Chondrocyte (in vitro differentiated cells): Measurements from ENCODE around the gene PLAC1. TPM values are rescaled to one million over a fixed set of nuclear protein-coding genes. Genes with fewer than 3 reads are reported as not detected.

Experiments used
- DNase-seq: peaks from one replicate; pipeline ENCODE4 v3.0.0; 2021; ENCODE audit warnings: mixed read lengths, low spot score
- H3K27ac Mint-ChIP-seq: one replicate; pipeline ENCODE4 v1.8.0; 2021; ENCODE audit warnings: mild to moderate bottlenecking, moderate library complexity, mixed read lengths; ENCODE audit not compliant: unreplicated experiment
- H3K27me3 Mint-ChIP-seq: 2 replicates; pipeline ENCODE4 v1.8.0; 2021; ENCODE audit warnings: low read depth, mixed read lengths
- H3K36me3 Mint-ChIP-seq: 2 replicates; pipeline ENCODE4 v1.8.0; 2021; ENCODE audit warnings: low read depth, mixed read lengths
- H3K4me1 Mint-ChIP-seq: 2 replicates; pipeline ENCODE4 v1.8.0; 2021; ENCODE audit warnings: low read depth, mild to moderate bottlenecking, mixed read lengths
- H3K4me3 Mint-ChIP-seq: one replicate; pipeline ENCODE4 v1.8.0; 2021; ENCODE audit warnings: mild to moderate bottlenecking, moderate library complexity, mixed read lengths; ENCODE audit not compliant: unreplicated experiment
- H3K9me3 Mint-ChIP-seq: 2 replicates; pipeline ENCODE4 v1.8.0; 2021; ENCODE audit warnings: low read depth, mixed read lengths
- CTCF ChIP-seq: fragments of 200-600 bp; sonication (generic); IDR thresholded peaks from 2 replicates; pipeline ENCODE4 v1.5.0; 2021; ENCODE audit warnings: antibody characterized with exemption, mild to moderate bottlenecking, moderate library complexity
- total RNA-seq: library from RNA; stranded (reverse); gene quantifications from 3 replicates; pipeline ENCODE4 v1.2.1, GENCODE V29; 2021

Gene PLAC1
- total RNA-seq, 1 donor from 2014 or later, result not detected

GRCh38 chrX:134642386-134642785 is 15.9 kb downstream of the PLAC1 start:
- Mint-ChIP-seq H3K9me3 (no peaks in the 10 kb centered on the region), H3K36me3 (no peaks in the 10 kb centered on the region), H3K4me3 (no peak overlapping the region), H3K4me1 (no peaks in the 10 kb centered on the region), H3K27me3 (peaks cover 2% of the 10 kb centered on the region), H3K27ac (no peak overlapping the region)
- DNase-seq, result no peak
- no peak for TF ChIP-seq CTCF

GRCh38 chrX:134641346-134641745 is 16.9 kb downstream of the PLAC1 start:
- H3K36me3 Mint-ChIP-seq, result no peaks in the 10 kb centered on the region
- no peak overlapping the region for H3K4me3 Mint-ChIP-seq
- peaks cover 2% of the 10 kb centered on the region for H3K27me3 Mint-ChIP-seq
- H3K4me1 Mint-ChIP-seq, result no peaks in the 10 kb centered on the region
- no peaks in the 10 kb centered on the region for H3K9me3 Mint-ChIP-seq
- no peak for DNase-seq
- H3K27ac Mint-ChIP-seq, result no peak overlapping the region
- TF ChIP-seq CTCF, result no peak

GRCh38 chrX:134640914-134641313 is 17.4 kb downstream of the PLAC1 start:
- H3K36me3 Mint-ChIP-seq, result no peaks in the 10 kb centered on the region
- no peaks in the 10 kb centered on the region for H3K4me1 Mint-ChIP-seq
- H3K27ac Mint-ChIP-seq, result no peak overlapping the region
- no peaks in the 10 kb centered on the region for H3K9me3 Mint-ChIP-seq
- H3K27me3 Mint-ChIP-seq, result peaks cover 2% of the 10 kb centered on the region
- no peak for DNase-seq
- TF ChIP-seq CTCF, result no peak
- H3K4me3 Mint-ChIP-seq, result no peak overlapping the region

- peaks cover 3% of the 10 kb centered on the region for H3K9me3 Mint-ChIP-seq
- H3K36me3 Mint-ChIP-seq, result no peaks in the 10 kb centered on the region
- no peak overlapping the region for H3K27ac Mint-ChIP-seq
- H3K27me3 Mint-ChIP-seq, result no peaks in the 10 kb centered on the region
- DNase-seq, result no peak
- H3K4me3 Mint-ChIP-seq, result no peak overlapping the region
- no peak for TF ChIP-seq CTCF
- peaks cover 2% of the 10 kb centered on the region for H3K4me1 Mint-ChIP-seq
These were observed 21.4 kb downstream of the PLAC1 start for GRCh38 chrX:134636851-134637250.

GRCh38 chrX:134634691-134635090 is 23.6 kb downstream of the PLAC1 start:
- peaks cover 11% of the 10 kb centered on the region for H3K4me1 Mint-ChIP-seq
- H3K27me3 Mint-ChIP-seq, result no peaks in the 10 kb centered on the region
- no peak for TF ChIP-seq CTCF
- DNase-seq, result no peak
- no peak overlapping the region for H3K4me3 Mint-ChIP-seq
- H3K36me3 Mint-ChIP-seq, result no peaks in the 10 kb centered on the region
- peaks cover 3% of the 10 kb centered on the region for H3K9me3 Mint-ChIP-seq
- H3K27ac Mint-ChIP-seq, result no peak overlapping the region
